ENCODE results near the gene SNAPIN. TPM values are rescaled to one million over a fixed set of nuclear protein-coding genes. Genes with fewer than 3 reads are reported as not detected.
"Not testable (repeated sequence)": the region's sequence is repeated elsewhere in the genome, so short reads cannot be mapped to it uniquely, and the experiment has no call there.

SNAPIN gene
- total RNA-seq, 1 donor from 2014 or later = 56.4 TPM

- Histone ChIP-seq H3K36me3 (ENCODE audit: control insufficient read depth in 3 of 3, insufficient read depth in 3 of 3, low read length in 3 of 3) (peaks cover 29 to 31% (median 31%) of the 10 kb centered on the region in 3 donors), H3K27me3 (ENCODE audit: control insufficient read depth in 3 of 3, insufficient read depth in 3 of 3, low read length in 3 of 3) (no peaks in the 10 kb centered on the region), H3K27ac (ENCODE audit: low read depth, low read length) (peak within 1 kb of the TSS; percentile 92), H3K9me3 (ENCODE audit: control insufficient read depth in 3 of 3, low read length in 3 of 3) (no peaks in the 10 kb centered on the region), H3K4me1 (ENCODE audit: control insufficient read depth in 3 of 3, insufficient read depth in 3 of 3, low read length in 3 of 3) (peaks cover 13 to 16% (median 15%) of the 10 kb centered on the region in 3 donors), H3K4me3 (ENCODE audit: low read length in 3 of 3) (peak within 1 kb of the TSS; percentile 86 to 97 (median 95)), H3K9ac (ENCODE audit: low read depth in 1 of 3, low read length in 3 of 3) (peak within 1 kb of the TSS; percentile 91 to 96 (median 94))
These were observed 12.5 kb downstream of the SNAPIN start, which contains the start of gene ILF2 for GRCh38 chr1:153670859-153671627. ILF2 (minus strand) TSS chr1:153670993; CDS start chr1:153670922, 71 bp downstream.

- peaks cover 13 to 16% (median 15%) of the 10 kb centered on the region in 3 donors for H3K4me1 ChIP-seq (ENCODE audit: control insufficient read depth in 3 of 3, insufficient read depth in 3 of 3, low read length in 3 of 3)
- H3K27me3 ChIP-seq (ENCODE audit: control insufficient read depth in 3 of 3, insufficient read depth in 3 of 3, low read length in 3 of 3); H3K9me3 ChIP-seq (ENCODE audit: control insufficient read depth in 3 of 3, low read length in 3 of 3): not testable (repeated sequence)
- H3K4me3 ChIP-seq (ENCODE audit: low read length in 3 of 3) = peak overlapping the region; percentile 73 to 97 (median 79)
- peak overlapping the region; percentile 24 to 76 (median 75) for H3K9ac ChIP-seq (ENCODE audit: low read depth in 1 of 3, low read length in 3 of 3)
- H3K36me3 ChIP-seq (ENCODE audit: control insufficient read depth in 3 of 3, insufficient read depth in 3 of 3, low read length in 3 of 3) = peaks cover 22 to 23% (median 23%) of the 10 kb centered on the region in 3 donors
- peak overlapping the region; percentile 81 for H3K27ac ChIP-seq (ENCODE audit: low read depth, low read length)
These were observed 13.3 kb downstream of the SNAPIN start for GRCh38 chr1:153671628-153672353.

GRCh38 chr1:153673511-153673910 lies 15.0 kb downstream of the SNAPIN start:
- no peak overlapping the region for H3K9ac ChIP-seq (ENCODE audit: low read depth in 1 of 3, low read length in 3 of 3)
- peaks cover 17 to 26% (median 24%) of the 10 kb centered on the region in 3 donors for H3K4me1 ChIP-seq (ENCODE audit: control insufficient read depth in 3 of 3, insufficient read depth in 3 of 3, low read length in 3 of 3)
- H3K27me3 ChIP-seq (ENCODE audit: control insufficient read depth in 3 of 3, insufficient read depth in 3 of 3, low read length in 3 of 3) = peaks cover 5 to 10% (median 8%) of the 10 kb centered on the region in 3 donors
- no peak overlapping the region for H3K27ac ChIP-seq (ENCODE audit: low read depth, low read length)
- peaks cover 6 to 9% (median 6%) of the 10 kb centered on the region in 3 donors for H3K36me3 ChIP-seq (ENCODE audit: control insufficient read depth in 3 of 3, insufficient read depth in 3 of 3, low read length in 3 of 3)
- no peak overlapping the region for H3K4me3 ChIP-seq (ENCODE audit: low read length in 3 of 3)
- no peaks in the 10 kb centered on the region for H3K9me3 ChIP-seq (ENCODE audit: control insufficient read depth in 3 of 3, low read length in 3 of 3)

GRCh38 chr1:153677718-153678518 lies 19.4 kb downstream of the SNAPIN start:
- peak overlapping the region in 2 of 3 donors; percentile 38 to 68 for H3K9ac ChIP-seq (ENCODE audit: low read depth in 1 of 3, low read length in 3 of 3)
- peaks cover 23 to 38% (median 33%) of the 10 kb centered on the region in 3 donors for H3K27me3 ChIP-seq (ENCODE audit: control insufficient read depth in 3 of 3, insufficient read depth in 3 of 3, low read length in 3 of 3)
- peaks cover 10 to 24% (median 18%) of the 10 kb centered on the region in 3 donors for H3K4me1 ChIP-seq (ENCODE audit: control insufficient read depth in 3 of 3, insufficient read depth in 3 of 3, low read length in 3 of 3)
- H3K4me3 ChIP-seq (ENCODE audit: low read length in 3 of 3) = peak overlapping the region; percentile 57 to 74 (median 63)
- H3K36me3 ChIP-seq (ENCODE audit: control insufficient read depth in 3 of 3, insufficient read depth in 3 of 3, low read length in 3 of 3) = no peaks in the 10 kb centered on the region
- H3K27ac ChIP-seq (ENCODE audit: low read depth, low read length) = no peak overlapping the region
- no peaks in the 10 kb centered on the region for H3K9me3 ChIP-seq (ENCODE audit: control insufficient read depth in 3 of 3, low read length in 3 of 3)

- H3K27me3 ChIP-seq (ENCODE audit: control insufficient read depth in 3 of 3, insufficient read depth in 3 of 3, low read length in 3 of 3) = peaks cover 23 to 38% (median 33%) of the 10 kb centered on the region in 3 donors
- peaks cover 10 to 24% (median 18%) of the 10 kb centered on the region in 3 donors for H3K4me1 ChIP-seq (ENCODE audit: control insufficient read depth in 3 of 3, insufficient read depth in 3 of 3, low read length in 3 of 3)
- no peaks in the 10 kb centered on the region for H3K9me3 ChIP-seq (ENCODE audit: control insufficient read depth in 3 of 3, low read length in 3 of 3)
- H3K36me3 ChIP-seq (ENCODE audit: control insufficient read depth in 3 of 3, insufficient read depth in 3 of 3, low read length in 3 of 3) = no peaks in the 10 kb centered on the region
- peak within 1 kb of the TSS; percentile 57 to 74 (median 63) for H3K4me3 ChIP-seq (ENCODE audit: low read length in 3 of 3)
- H3K27ac ChIP-seq (ENCODE audit: low read depth, low read length) = no peak within 1 kb of the TSS
- peak within 1 kb of the TSS; percentile 33 to 68 (median 38) for H3K9ac ChIP-seq (ENCODE audit: low read depth in 1 of 3, low read length in 3 of 3)
These were observed 20.2 kb downstream of the SNAPIN start, which contains the start of gene NPR1 for GRCh38 chr1:153678519-153679336. NPR1 (plus strand) TSS chr1:153678688; CDS start chr1:153679109, 421 bp downstream.

GRCh38 chr1:153679337-153680119 lies 21.0 kb downstream of the SNAPIN start:
- H3K36me3 ChIP-seq (ENCODE audit: control insufficient read depth in 3 of 3, insufficient read depth in 3 of 3, low read length in 3 of 3) = no peaks in the 10 kb centered on the region
- H3K9ac ChIP-seq (ENCODE audit: low read depth in 1 of 3, low read length in 3 of 3) = peak overlapping the region; percentile 33 to 68 (median 38)
- H3K27ac ChIP-seq (ENCODE audit: low read depth, low read length) = no peak overlapping the region
- H3K9me3 ChIP-seq (ENCODE audit: control insufficient read depth in 3 of 3, low read length in 3 of 3) = no peaks in the 10 kb centered on the region
- H3K27me3 ChIP-seq (ENCODE audit: control insufficient read depth in 3 of 3, insufficient read depth in 3 of 3, low read length in 3 of 3) = peaks cover 23 to 38% (median 33%) of the 10 kb centered on the region in 3 donors
- H3K4me3 ChIP-seq (ENCODE audit: low read length in 3 of 3) = peak overlapping the region; percentile 57 to 74 (median 63)
- peaks cover 10 to 24% (median 18%) of the 10 kb centered on the region in 3 donors for H3K4me1 ChIP-seq (ENCODE audit: control insufficient read depth in 3 of 3, insufficient read depth in 3 of 3, low read length in 3 of 3)

- H3K27ac ChIP-seq (ENCODE audit: low read depth, low read length) = no peak overlapping the region
These were observed 21.6 kb downstream of the SNAPIN start for GRCh38 chr1:153680120-153680403.

GRCh38 chr1:153682730-153683129 lies 24.2 kb downstream of the SNAPIN start:
- H3K4me3 ChIP-seq (ENCODE audit: low read length in 3 of 3) = no peak overlapping the region
- H3K36me3 ChIP-seq (ENCODE audit: control insufficient read depth in 3 of 3, insufficient read depth in 3 of 3, low read length in 3 of 3) = peaks cover 0 to 8% (median 0%) of the 10 kb centered on the region in 3 donors
- H3K27me3 ChIP-seq (ENCODE audit: control insufficient read depth in 3 of 3, insufficient read depth in 3 of 3, low read length in 3 of 3) = peaks cover 23 to 37% (median 31%) of the 10 kb centered on the region in 3 donors
- no peak overlapping the region for H3K27ac ChIP-seq (ENCODE audit: low read depth, low read length)
- no peaks in the 10 kb centered on the region for H3K9me3 ChIP-seq (ENCODE audit: control insufficient read depth in 3 of 3, low read length in 3 of 3)
- H3K4me1 ChIP-seq (ENCODE audit: control insufficient read depth in 3 of 3, insufficient read depth in 3 of 3, low read length in 3 of 3) = peaks cover 10 to 21% (median 15%) of the 10 kb centered on the region in 3 donors
- H3K9ac ChIP-seq (ENCODE audit: low read depth in 1 of 3, low read length in 3 of 3) = no peak overlapping the region

More at GRCh38 chr1:153680120-153680403, 21.6 kb downstream of the SNAPIN start:
- peaks cover 23 to 38% (median 33%) of the 10 kb centered on the region in 3 donors for H3K27me3 ChIP-seq (ENCODE audit: control insufficient read depth in 3 of 3, insufficient read depth in 3 of 3, low read length in 3 of 3)
- H3K4me1 ChIP-seq (ENCODE audit: control insufficient read depth in 3 of 3, insufficient read depth in 3 of 3, low read length in 3 of 3) = peaks cover 10 to 24% (median 18%) of the 10 kb centered on the region in 3 donors
- peak overlapping the region in 2 of 3 donors; percentile 63 to 74 for H3K4me3 ChIP-seq (ENCODE audit: low read length in 3 of 3)
- no peaks in the 10 kb centered on the region for H3K9me3 ChIP-seq (ENCODE audit: control insufficient read depth in 3 of 3, low read length in 3 of 3)
- peaks cover 0 to 2% (median 0%) of the 10 kb centered on the region in 3 donors for H3K36me3 ChIP-seq (ENCODE audit: control insufficient read depth in 3 of 3, insufficient read depth in 3 of 3, low read length in 3 of 3)
- no peak overlapping the region for H3K9ac ChIP-seq (ENCODE audit: low read depth in 1 of 3, low read length in 3 of 3)
